ENCODE results near the gene MOCS1. TPM values are rescaled to one million over a fixed set of nuclear protein-coding genes. Genes with fewer than 3 reads are reported as not detected.

MOCS1 gene
- total and polyA plus RNA-seq, 2 donors (not counting 1 experiment from before 2014, with no cell fraction given), result 0.15 TPM; not detected in 1

- H3K4me3 Mint-ChIP-seq, result no peak overlapping the region
- H3K9me3 Mint-ChIP-seq (ENCODE audit: insufficient read depth), result no peaks in the 10 kb centered on the region
- Histone ChIP-seq H3K79me2 (ENCODE audit: control insufficient read depth, insufficient read depth, low read length) (no peaks in the 10 kb centered on the region), H3K4me3 (ENCODE audit: control extremely low read depth in 1 of 5, extremely low read depth in 1 of 5, insufficient read depth in 1 of 5, low read depth in 2 of 5, low read length in 4 of 5) (no peak overlapping the region), H2AFZ (ENCODE audit: insufficient read depth, low read depth, low read length, poor library complexity, severe bottlenecking) (no peak overlapping the region), H3K27ac (ENCODE audit: low read length in 2 of 2) (no peak overlapping the region), H3K9ac (ENCODE audit: low read length) (no peak overlapping the region), H3K4me1 (ENCODE audit: control insufficient read depth in 2 of 2, insufficient read depth in 2 of 2, low read length in 2 of 2) (no peaks in the 10 kb centered on the region), H3K36me3 (replicated peaks in 1 of 2; ENCODE audit: control extremely low read depth in 1 of 2, control insufficient read depth in 1 of 2, extremely low read depth in 1 of 2, insufficient read depth in 2 of 2, low read length in 1 of 2) (no peaks in the 10 kb centered on the region), H4K20me1 (ENCODE audit: control insufficient read depth, insufficient read depth, low read length, poor library complexity, severe bottlenecking) (no peaks in the 10 kb centered on the region), H3K27me3 (replicated peaks in 1 of 4; ENCODE audit: control extremely low read depth in 1 of 4, control insufficient read depth in 3 of 4, insufficient read depth in 4 of 4, low read length in 3 of 4) (no peaks in the 10 kb centered on the region), H3K4me2 (replicated peaks; ENCODE audit: low read depth, low read length, poor library complexity, severe bottlenecking) (no peak overlapping the region), H3K9me3 (ENCODE audit: control extremely low read depth in 1 of 3, control insufficient read depth in 2 of 3, insufficient read depth in 1 of 3, low read length in 2 of 3) (no peaks in the 10 kb centered on the region)
- WGBS (ENCODE audit: insufficient coverage), result 100% methylated on average over 2 of the region's 5 CpGs
- no peaks in the 10 kb centered on the region for H3K27me3 Mint-ChIP-seq
- DNase-seq (no peak), ATAC-seq (ENCODE audit: low read depth) (no peak)
- POLR2A ChIA-PET, result no interaction called here
- H3K4me1 Mint-ChIP-seq, result no peaks in the 10 kb centered on the region
- intact Hi-C loops (cut with micrococcal nuclease), result no loop called here
- no peak overlapping the region for H3K27ac Mint-ChIP-seq
- CTCF ChIA-PET, result no interaction called here
- TF ChIP-seq EZH2 (IDR thresholded peaks at IDR 0.05; ENCODE audit: borderline replicate concordance, insufficient read depth, low read depth, low read length, poor library complexity, severe bottlenecking) (no peak), CTCF (IDR thresholded peaks at IDR 0.05) (no peak)
These were observed 26.2 kb downstream of the MOCS1 start for GRCh38 chr6:39907871-39908575.

GRCh38 chr6:39906318-39906761 lies 27.9 kb downstream of the MOCS1 start:
- no peak overlapping the region for H3K4me3 ChIP-seq (ENCODE audit: control extremely low read depth in 1 of 5, extremely low read depth in 1 of 5, insufficient read depth in 1 of 5, low read depth in 2 of 5, low read length in 4 of 5)
- peaks cover under 1% of the 10 kb centered on the region for H3K27me3 Mint-ChIP-seq
- H3K4me1 ChIP-seq (ENCODE audit: control insufficient read depth in 2 of 2, insufficient read depth in 2 of 2, low read length in 2 of 2), result no peaks in the 10 kb centered on the region
- intact Hi-C loops (cut with micrococcal nuclease), result no loop called here
- no peak overlapping the region for H3K27ac Mint-ChIP-seq
- no peak overlapping the region for H3K27ac ChIP-seq (ENCODE audit: low read length in 2 of 2)
- ATAC-seq (ENCODE audit: low read depth) (no peak), DNase-seq (no peak)
- no peaks in the 10 kb centered on the region for H4K20me1 ChIP-seq (ENCODE audit: control insufficient read depth, insufficient read depth, low read length, poor library complexity, severe bottlenecking)
- no peak overlapping the region for H2AFZ ChIP-seq (ENCODE audit: insufficient read depth, low read depth, low read length, poor library complexity, severe bottlenecking)
- no peak overlapping the region for H3K9ac ChIP-seq (ENCODE audit: low read length)
- H3K9me3 ChIP-seq (ENCODE audit: control extremely low read depth in 1 of 3, control insufficient read depth in 2 of 3, insufficient read depth in 1 of 3, low read length in 2 of 3), result peaks cover 0 to 6% (median 0%) of the 10 kb centered on the region in 3 donors
- no peak overlapping the region for H3K4me2 ChIP-seq (replicated peaks; ENCODE audit: low read depth, low read length, poor library complexity, severe bottlenecking)
- CTCF ChIA-PET, result no interaction called here
- H3K27me3 ChIP-seq (replicated peaks in 1 of 4; ENCODE audit: control extremely low read depth in 1 of 4, control insufficient read depth in 3 of 4, insufficient read depth in 4 of 4, low read length in 3 of 4), result no peaks in the 10 kb centered on the region
- WGBS (ENCODE audit: insufficient coverage), result 89% methylated on average over 13 of the region's 13 CpGs
- POLR2A ChIA-PET, result no interaction called here
- no peaks in the 10 kb centered on the region for H3K79me2 ChIP-seq (ENCODE audit: control insufficient read depth, insufficient read depth, low read length)
- H3K4me1 Mint-ChIP-seq, result no peaks in the 10 kb centered on the region
- no peaks in the 10 kb centered on the region for H3K36me3 ChIP-seq (replicated peaks in 1 of 2; ENCODE audit: control extremely low read depth in 1 of 2, control insufficient read depth in 1 of 2, extremely low read depth in 1 of 2, insufficient read depth in 2 of 2, low read length in 1 of 2)
- H3K9me3 Mint-ChIP-seq (ENCODE audit: insufficient read depth), result no peaks in the 10 kb centered on the region
- TF ChIP-seq CTCF (IDR thresholded peaks at IDR 0.05) (no peak), EZH2 (IDR thresholded peaks at IDR 0.05; ENCODE audit: borderline replicate concordance, insufficient read depth, low read depth, low read length, poor library complexity, severe bottlenecking) (no peak)
- no peak overlapping the region for H3K4me3 Mint-ChIP-seq

Measured in B cell (primary cell).